OCI-LY1 (cell line): ENCODE results near the gene CAPN14.

Source experiments
- EZH2 ChIP-seq: fragments of 200-600 bp; sonication (generic), shearing (Covaris generic); IDR thresholded peaks from 2 replicates; pipeline ENCODE4 v1.8.0; 2017; ENCODE audit warnings: borderline replicate concordance, mixed run types, mild to moderate bottlenecking, antibody characterized with exemption, low read length, moderate library complexity, mixed read lengths
- TF ChIP-seq, protein P1 (sequence below): fragments of 200-600 bp; sonication (generic), shearing (Covaris generic); IDR thresholded peaks from 2 replicates; pipeline ENCODE4 v1.5.1; 2017; ENCODE audit warnings: mild to moderate bottlenecking, antibody characterized with exemption, low read length, moderate library complexity, mixed read lengths

DNA sequence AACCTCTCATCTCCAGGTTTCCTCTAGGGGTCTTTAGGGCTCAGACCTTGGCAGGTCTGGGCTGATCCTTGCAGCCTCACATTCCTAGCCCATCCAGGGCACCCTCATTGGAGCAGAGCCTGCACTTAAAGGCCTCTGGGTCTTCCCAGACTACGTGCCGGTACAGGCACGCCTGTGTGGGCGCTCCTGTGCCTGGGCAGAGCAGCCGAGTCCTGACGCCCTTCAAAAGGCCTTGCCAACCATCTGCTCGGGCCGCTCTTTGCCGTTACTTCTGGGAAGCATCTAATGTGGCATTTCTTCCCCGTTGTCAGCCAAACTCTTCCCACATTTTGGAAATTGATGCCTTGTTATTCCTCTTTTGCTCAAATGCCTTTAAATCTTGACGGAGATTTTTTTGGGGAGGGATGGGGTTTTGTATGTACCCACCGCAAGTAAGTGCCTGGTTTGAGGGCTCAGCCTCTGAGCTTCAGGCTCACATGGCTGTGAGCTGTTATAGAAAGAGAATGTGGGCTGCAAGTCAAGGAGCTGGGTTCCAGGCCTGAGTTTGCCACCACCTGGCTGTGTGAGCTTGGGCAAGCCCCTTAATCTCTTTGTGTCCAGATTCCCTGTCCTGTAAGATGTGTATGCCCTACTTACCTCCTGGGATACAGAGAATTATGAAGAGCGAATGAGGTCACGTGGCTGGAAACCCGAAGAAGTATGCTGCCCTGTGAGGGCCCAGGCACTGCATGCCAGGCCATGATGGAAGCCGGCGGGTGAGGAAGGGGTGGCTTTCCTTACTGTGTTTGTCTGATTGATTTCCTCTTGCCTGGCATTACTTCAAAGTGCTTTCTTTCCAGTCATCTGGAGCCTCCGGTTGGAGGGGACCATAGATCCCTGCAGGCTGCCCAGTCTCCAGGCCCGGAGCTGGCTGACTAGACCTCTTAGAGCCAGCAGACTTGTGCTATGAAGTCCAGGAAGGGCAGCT lies 37.2 kb upstream of the CAPN14 start:
- TF ChIP-seq, protein P1, sequence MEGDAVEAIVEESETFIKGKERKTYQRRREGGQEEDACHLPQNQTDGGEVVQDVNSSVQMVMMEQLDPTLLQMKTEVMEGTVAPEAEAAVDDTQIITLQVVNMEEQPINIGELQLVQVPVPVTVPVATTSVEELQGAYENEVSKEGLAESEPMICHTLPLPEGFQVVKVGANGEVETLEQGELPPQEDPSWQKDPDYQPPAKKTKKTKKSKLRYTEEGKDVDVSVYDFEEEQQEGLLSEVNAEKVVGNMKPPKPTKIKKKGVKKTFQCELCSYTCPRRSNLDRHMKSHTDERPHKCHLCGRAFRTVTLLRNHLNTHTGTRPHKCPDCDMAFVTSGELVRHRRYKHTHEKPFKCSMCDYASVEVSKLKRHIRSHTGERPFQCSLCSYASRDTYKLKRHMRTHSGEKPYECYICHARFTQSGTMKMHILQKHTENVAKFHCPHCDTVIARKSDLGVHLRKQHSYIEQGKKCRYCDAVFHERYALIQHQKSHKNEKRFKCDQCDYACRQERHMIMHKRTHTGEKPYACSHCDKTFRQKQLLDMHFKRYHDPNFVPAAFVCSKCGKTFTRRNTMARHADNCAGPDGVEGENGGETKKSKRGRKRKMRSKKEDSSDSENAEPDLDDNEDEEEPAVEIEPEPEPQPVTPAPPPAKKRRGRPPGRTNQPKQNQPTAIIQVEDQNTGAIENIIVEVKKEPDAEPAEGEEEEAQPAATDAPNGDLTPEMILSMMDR, result no peak
- TF ChIP-seq EZH2, result no peak
